KOPT-K1 (cell line): ENCODE data around the gene SCAMP5.
A peak's percentile ranks its signal among the peaks of the same experiment; 100 is the strongest.

Source experiments
- H3K27ac ChIP-seq: fragments of 200-600 bp; sonication (generic); 2 replicates; pipeline ENCODE4 v1.5.1; 2016; ENCODE audit warnings: antibody characterized with exemption, mild to moderate bottlenecking, low read depth, low read length; ENCODE audit not compliant: poor library complexity, severe bottlenecking
- H3K36me3 ChIP-seq: fragments of 200-600 bp; sonication (generic); 2 replicates; pipeline ENCODE4 v1.5.1; 2017; ENCODE audit warnings: antibody characterized with exemption, mild to moderate bottlenecking, low read length, moderate library complexity; ENCODE audit not compliant: insufficient read depth
- H3K9me3 ChIP-seq: fragments of 200-600 bp; sonication (generic); 2 replicates; pipeline ENCODE4 v1.5.1; 2017; ENCODE audit warnings: antibody characterized with exemption, low read length, mild to moderate bottlenecking; ENCODE audit not compliant: insufficient read depth, poor library complexity, severe bottlenecking

Gene SCAMP5, protein sequence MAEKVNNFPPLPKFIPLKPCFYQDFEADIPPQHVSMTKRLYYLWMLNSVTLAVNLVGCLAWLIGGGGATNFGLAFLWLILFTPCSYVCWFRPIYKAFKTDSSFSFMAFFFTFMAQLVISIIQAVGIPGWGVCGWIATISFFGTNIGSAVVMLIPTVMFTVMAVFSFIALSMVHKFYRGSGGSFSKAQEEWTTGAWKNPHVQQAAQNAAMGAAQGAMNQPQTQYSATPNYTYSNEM

DNA sequence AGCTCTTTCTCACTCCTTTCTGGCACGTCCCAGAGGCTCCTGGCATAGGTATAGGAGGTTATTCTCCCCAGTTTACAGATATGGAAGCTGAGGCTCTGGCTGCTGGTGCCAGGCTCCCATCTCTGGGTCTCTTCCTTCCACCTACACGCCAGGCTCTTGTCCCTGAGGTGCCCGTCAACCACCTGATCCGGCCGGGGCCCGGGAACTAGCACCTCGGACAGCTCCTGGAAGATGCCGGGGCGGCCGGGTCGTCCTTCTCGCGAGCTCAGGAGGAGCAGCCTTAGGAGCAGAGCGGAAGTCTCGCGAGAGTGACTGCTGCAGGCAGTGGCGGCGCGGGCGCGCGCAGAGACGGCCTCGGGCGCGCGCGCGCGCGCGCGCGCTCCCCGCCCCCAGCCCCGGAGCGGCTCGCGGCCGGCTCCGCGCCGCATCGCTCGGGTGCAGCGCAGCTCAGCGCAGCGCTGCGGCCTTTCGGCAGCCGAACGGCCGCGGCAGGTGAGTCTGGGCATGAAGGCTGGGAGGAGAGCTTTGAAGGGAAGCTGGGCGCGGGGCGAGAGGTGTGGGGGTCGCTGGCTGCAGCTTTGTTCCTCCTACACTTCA is at the start of gene SCAMP5:
Gene SCAMP5, plus strand, starts transcription at position 382 of the 597 bp plus-strand sequence. CDS start 16,277 bp downstream, outside the sequence.
- H3K27ac ChIP-seq, result peak within 1 kb of the TSS; percentile 42
- H3K9me3 ChIP-seq, result no peaks in the 10 kb centered on the region
- H3K36me3 ChIP-seq, result no peaks in the 10 kb centered on the region

GRCh38 chr15:74950078-74950908 is 45.1 kb upstream of the SCAMP5 start:
- Histone ChIP-seq H3K36me3 (no peaks in the 10 kb centered on the region), H3K27ac (no peak overlapping the region), H3K9me3 (no peaks in the 10 kb centered on the region)

DNA sequence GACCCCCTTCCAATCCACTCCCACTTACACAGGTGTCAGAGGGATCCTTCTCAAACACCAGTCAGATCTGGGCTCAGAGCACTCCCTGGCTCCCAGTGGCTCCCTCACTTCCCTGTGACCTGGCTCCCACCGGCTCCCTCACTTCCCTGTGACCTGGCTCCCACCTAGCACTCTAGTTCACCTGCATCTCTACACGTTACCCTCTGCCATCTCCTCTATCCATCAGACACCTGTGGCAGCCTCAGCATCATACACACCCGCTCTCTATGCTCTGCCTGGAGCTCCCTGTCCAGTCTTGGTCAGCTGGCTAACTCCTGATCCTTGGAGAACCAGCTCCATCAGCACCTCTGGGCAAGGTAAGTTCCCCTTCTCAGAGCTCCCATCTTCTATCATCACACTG is 44.4 kb upstream of the SCAMP5 start:
- Histone ChIP-seq H3K27ac (no peak overlapping the region), H3K36me3 (no peaks in the 10 kb centered on the region), H3K9me3 (no peaks in the 10 kb centered on the region)

DNA sequence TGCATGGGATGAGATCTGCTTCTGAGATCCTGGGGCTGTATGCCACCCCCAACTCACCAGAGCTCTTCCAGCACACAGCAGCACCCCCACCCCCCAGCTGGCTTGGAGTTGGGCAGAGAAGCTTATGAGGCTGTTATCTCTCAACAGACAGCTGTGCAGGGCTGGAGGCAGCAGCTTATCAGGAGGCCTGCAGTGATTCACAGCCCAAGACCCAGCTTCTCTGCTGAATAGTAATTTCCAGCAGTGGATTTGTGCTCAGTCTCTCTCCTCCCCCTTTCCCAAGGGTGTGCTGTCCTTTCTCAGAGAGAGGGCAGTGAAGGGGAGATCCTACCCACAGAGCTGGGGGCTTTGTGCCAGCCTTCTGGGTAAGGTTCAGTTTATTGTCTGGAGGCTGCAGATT is 40.8 kb upstream of the SCAMP5 start:
- H3K9me3 ChIP-seq, result no peaks in the 10 kb centered on the region
- H3K36me3 ChIP-seq, result no peaks in the 10 kb centered on the region
- H3K27ac ChIP-seq, result no peak overlapping the region

GRCh38 chr15:74955017-74955416 is 40.3 kb upstream of the SCAMP5 start:
- Histone ChIP-seq H3K36me3 (no peaks in the 10 kb centered on the region), H3K27ac (no peak overlapping the region), H3K9me3 (no peaks in the 10 kb centered on the region)

- H3K36me3 ChIP-seq, result no peaks in the 10 kb centered on the region
- no peaks in the 10 kb centered on the region for H3K9me3 ChIP-seq
- no peak overlapping the region for H3K27ac ChIP-seq
Measured at GRCh38 chr15:74955796-74956647, 39.3 kb upstream of the SCAMP5 start.

DNA sequence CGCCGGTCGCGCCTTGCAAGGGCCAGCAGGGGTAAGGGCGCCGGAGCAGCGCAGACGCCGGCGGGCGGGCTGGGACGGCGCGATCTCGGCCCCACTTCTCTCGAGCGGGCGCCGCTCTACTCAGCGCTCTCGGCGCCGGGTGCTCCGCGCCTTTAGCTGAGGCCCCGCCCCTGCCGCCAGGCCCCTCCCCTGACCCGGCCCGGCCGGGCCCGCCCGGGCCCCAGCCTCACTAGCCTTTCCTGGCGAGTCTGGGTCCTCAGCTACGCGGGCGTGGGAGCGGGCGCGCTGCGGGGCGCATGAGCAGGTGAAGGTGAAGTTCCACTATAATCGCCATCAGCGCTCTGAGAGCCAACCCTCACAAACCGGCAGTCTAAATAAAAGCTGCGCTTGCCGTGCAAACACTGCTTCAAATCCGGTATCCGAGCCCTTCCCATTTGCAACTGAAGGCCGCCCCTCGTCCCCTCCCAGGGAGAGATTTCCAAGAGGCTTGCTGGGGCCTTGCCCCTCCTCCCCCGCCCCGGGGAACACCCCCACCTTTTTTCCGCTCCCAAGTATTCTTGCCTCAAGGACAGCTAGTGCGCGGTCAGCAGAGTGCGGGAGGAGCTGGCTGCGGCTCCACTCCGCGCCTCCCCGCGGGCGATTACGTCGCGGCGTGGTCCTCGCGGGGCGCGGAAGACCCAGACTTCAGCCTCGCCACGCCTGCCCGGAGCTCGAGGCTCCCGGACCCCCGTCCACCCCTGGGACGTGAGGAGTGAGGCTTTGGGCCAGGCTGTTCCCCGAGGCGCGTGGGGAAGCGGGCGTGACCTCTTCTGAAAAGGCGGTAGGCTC is 38.5 kb upstream of the SCAMP5 start, which contains the start of gene RPP25:
Gene RPP25, minus strand, starts transcription at position 125 of the 828 bp plus-strand sequence. CDS start 189 bp downstream, outside the sequence.
- Histone ChIP-seq H3K36me3 (no peaks in the 10 kb centered on the region), H3K27ac (no peak within 1 kb of the TSS), H3K9me3 (no peaks in the 10 kb centered on the region)

DNA sequence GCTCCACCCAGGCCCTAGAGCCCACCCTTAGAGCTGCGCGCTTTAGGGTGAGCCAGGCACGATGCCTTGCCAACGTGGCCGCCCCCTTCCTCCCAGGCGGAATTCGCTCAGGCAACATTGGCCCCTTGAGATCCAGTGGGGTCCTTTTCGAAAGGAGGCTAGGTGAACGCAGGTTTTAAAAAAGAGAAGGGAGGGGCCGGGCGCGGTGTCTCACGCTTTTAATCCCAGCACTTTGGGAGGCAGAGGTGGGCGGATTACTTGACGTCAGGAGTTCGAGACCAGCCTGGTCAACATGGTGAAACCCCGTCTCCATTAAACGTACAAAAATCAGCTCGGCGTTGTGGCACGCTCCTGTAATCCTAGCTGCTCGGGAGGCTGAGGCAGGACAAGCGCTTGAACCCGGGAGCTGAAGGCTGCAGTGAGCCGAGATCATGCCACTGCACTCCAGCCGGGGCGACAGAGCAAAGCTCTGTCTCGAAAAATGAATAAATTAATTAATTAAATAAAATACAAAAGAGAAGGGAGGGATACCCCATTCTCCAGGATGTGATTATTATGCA is 37.8 kb upstream of the SCAMP5 start:
- H3K27ac ChIP-seq, result no peak overlapping the region
- H3K9me3 ChIP-seq, result no peaks in the 10 kb centered on the region
- no peaks in the 10 kb centered on the region for H3K36me3 ChIP-seq

DNA sequence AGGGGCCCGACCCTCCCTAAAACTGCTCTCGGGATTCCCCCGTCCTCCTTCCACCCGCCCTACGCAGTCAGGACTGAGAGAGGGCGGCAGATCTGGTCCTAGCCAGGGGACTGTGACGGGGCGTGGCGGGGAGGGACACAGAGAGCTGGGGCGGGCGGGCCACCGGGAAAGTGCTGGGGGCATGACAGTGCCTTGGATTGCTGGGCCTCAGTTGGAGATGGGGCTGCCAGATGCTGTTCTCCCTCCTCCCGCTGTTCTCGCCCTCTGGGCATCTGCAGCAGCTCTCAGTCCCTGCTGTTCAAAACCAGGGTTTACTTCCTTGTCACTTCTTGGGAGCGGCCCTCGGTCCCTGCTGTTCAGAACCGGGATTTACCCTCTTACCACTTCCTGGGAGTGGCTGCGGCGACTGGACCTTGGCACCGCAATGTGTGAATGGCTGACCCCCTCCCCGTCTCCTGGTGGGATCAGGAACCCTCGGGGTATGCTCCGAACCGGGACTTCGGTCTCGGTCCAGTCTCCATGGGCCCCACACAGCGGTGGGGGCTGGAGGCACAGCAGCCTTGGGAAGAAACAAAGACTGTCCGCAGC is 36.9 kb upstream of the SCAMP5 start:
- no peak overlapping the region for H3K27ac ChIP-seq
- no peaks in the 10 kb centered on the region for H3K36me3 ChIP-seq

DNA sequence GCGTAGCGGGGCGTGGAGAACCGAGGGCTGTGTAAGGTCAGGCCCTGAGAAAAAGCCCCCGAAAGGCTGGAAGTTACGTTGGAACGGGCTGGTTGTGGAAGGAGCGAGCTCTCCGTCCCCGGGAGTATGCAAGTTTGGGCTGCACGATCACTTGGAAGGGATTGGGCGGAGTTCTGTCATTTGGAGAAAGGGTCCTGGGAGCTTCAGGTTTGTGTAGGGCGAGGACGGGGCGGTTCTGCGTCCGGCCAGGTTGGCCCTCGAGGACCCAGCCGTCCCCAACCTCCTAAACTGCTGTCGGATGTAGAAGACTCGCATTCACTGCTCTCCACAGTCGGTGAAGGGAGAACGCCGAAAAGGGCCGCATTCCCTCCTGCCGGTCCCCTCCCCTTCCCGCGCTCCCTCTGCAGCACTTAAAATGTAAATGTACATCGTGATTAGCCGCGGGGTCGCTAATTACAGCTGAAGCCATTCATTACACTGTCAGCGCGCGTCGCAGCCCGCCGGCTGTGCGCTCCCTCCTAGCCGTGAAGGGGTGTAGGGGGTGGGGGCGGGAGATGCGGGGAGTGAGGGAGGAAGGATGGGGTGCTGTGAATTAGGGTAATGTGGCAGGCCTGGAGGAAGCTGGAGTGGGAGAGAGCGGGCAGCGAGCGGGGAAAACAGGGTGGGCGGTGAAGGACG is 36.3 kb upstream of the SCAMP5 start:
- H3K36me3 ChIP-seq, result no peaks in the 10 kb centered on the region
- no peak overlapping the region for H3K27ac ChIP-seq
- no peaks in the 10 kb centered on the region for H3K9me3 ChIP-seq

More for the DNA sequence above, 36.9 kb upstream of the SCAMP5 start:
- H3K9me3 ChIP-seq, result no peaks in the 10 kb centered on the region

- H3K27ac ChIP-seq, result no peak overlapping the region
- H3K9me3 ChIP-seq, result no peaks in the 10 kb centered on the region
Measured at GRCh38 chr15:74959586-74959939, 35.8 kb upstream of the SCAMP5 start.

DNA sequence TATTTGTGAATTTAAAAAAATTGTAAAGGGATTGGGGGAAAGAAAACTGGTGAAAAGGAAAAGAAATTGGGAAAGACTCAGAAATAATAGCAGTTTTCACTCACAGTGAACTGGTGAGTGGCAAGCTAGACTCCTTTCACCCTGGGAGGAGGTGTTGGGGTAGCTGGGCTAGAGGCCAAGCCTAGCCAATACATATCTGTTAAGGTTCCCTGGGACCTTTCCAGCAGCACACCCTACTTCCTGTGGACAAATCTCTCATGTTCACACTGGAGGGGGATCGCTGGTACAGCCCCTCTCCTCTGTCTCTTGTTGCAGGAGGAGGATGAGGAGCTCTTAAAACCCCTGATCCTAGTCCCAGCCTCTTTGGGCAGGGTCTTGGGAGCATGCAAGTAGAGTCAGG is 35.1 kb upstream of the SCAMP5 start:
- Histone ChIP-seq H3K27ac (no peak overlapping the region), H3K9me3 (no peaks in the 10 kb centered on the region), H3K36me3 (no peaks in the 10 kb centered on the region)

More at GRCh38 chr15:74959586-74959939, 35.8 kb upstream of the SCAMP5 start:
- no peaks in the 10 kb centered on the region for H3K36me3 ChIP-seq

DNA sequence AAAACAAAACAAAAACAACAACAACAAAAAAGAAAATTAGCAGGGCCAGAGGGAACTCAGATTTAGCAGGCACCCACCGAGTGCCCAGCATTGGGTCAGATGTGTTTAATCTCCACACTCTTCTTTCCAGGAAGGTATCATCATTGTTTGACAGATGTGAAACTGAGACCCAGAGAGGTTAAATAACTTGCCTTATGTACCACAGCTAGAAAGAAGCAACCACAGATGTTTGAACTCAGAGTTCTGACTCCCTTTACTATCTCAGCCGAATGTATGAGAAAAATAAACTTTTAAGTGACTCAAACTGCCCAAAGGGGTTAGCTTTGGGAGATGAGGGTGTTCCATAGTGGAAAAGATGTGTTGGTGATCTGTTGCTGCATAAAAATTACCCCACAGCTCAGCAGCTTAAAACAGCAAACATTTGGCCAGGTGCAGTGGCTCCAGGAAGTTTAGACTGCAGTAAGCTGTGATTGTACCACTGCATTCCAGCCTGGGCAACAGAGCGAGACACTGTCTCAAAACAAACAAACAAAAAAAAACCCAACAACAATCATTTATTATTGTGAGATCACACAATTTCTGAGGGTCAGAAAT is 34.3 kb upstream of the SCAMP5 start:
- Histone ChIP-seq H3K27ac (no peak overlapping the region), H3K36me3 (no peaks in the 10 kb centered on the region), H3K9me3 (no peaks in the 10 kb centered on the region)
